GM19452 (cell line): ENCODE results near the gene HOXD11.

Experiments
- ATAC-seq: cut with Tn5 transposase; IDR thresholded peaks from one replicate; pipeline ENCODE4 v1.9.1; 2021; ENCODE audit not compliant: unreplicated experiment

HOXD11 gene

GRCh38 chr2:176130957-176131847, 24.1 kb downstream of the HOXD11 start:
- ATAC-seq = no peak

- ATAC-seq = no peak
Observed at GRCh38 chr2:176131848-176132158, 24.7 kb downstream of the HOXD11 start.

DNA sequence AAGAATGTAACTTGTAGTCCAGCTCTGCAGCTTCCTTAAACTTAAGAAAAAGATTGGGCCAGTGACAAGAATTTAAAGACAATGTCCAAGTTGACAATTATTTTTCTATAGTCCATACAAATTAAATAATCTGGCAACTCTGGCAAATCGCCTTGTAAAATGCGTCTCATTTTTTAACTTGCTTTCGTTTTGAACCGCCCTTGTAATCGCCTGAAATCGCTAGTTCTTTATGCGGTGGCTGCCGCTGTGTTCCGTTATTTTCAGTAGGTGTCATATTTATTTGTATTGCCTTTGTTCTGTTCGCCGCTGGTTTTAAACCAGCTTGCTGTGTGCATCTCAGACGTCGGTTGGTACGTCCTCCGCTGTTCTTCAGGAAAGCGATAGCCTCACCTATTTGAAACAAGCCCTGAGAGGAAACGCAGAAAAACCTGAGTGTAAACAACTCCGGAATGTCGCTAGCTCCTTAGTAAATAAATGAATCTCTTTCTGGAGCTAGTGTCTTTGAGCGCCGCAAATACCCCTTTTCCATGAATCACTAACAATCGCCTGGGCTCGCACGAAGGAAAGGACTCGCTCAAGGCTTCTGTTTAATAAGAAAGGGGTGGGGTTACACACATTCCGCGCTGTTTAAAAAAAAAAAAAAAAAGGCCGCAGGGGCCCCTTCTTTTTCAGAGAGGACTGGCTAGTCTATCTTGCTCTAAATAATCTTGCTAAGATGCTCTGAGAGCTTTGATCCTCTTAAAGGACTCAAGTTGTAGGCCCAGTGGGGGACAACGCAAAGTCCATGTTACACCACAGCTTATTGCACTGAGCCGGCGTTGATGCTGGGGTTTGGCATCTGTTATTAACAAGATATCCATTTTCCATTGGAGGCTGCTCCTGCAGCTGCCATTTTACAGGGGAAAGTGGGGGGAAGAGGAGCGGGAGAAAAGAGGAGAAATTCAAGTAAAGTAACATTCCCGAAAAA, 25.4 kb downstream of the HOXD11 start:
- no peak for ATAC-seq

DNA sequence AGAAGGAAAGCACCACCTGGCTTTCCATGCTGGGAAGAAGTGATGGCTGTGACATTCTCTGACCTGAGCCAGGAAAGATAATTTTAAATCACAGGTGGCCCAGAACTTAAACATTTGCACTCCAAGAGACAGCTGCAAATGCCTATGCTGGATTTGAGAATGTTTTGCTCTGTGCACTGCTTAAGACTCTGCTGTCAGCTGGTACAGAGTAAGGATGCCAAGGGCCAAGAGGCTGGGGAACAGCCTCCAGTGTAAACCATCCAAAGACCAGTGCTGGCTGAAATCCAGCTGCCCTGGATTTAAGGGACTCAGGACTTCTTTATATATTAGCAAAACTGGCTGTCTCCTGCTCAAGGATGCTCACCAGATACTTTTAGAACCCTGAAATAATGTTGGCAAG, 26.3 kb downstream of the HOXD11 start:
- ATAC-seq = no peak

DNA sequence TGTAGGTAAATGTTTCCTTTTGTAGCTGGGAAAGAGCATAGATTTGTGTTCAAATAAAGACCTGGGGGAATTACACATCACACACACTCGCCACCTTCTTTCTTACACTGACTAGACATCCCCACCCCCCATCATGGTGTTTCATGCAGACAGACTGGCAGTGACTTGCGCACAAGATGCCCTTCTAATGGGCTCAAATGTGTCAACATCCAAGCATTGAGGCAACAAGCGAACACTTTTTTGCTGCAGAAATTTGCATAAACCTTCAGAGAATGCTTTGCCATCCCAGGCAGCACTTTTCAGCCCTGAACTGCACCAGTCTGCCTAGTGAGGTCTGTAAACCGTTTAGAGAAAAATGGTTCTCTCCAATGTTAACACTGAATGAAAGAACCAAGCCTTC, 27.0 kb downstream of the HOXD11 start:
- no peak for ATAC-seq

- ATAC-seq = no peak
Observed at GRCh38 chr2:176135035-176135440, 28.0 kb downstream of the HOXD11 start.

DNA sequence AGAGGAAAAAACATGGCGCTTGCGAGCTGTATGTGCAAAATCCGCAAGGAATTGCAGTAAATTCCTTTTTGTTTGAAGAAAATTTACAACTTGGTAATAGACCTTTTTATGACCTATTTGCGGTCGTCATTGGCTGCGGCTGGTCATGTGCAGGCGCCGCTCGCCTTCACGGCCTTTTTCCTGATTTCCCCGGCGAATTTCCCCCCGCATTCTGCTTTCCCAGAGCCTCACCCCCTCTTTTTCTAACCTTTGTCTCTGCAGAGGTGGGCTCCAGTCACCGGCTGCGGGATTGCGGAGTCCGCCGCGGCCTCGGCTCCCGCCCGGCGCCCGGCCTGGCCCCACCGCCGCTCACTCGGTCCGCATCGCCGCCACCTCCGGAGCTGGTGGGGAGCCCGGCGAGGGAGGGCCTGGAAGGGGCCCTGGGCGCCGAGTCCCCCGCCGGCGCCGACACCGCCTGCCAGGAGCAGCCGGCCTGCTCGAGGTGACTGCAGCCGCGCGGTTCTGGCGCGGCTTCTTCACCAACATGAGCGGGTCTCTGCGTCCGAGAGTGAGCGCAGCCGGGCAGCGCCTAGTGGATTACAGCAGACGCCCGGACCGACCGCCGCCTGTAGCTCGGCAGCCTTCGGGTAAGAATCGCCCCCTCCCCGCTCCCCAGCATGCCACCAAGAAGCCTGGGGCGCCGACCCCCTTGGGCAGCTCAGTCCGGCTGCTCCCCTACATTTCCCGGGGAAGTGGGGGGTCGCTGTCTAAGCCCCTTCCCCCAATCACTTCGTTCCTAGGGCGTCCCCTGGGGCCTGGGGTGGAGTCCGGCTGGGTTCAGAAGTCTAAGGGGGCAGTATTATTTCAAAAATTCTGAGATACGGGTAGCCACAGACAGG, 29.5 kb downstream of the HOXD11 start:
- no peak for ATAC-seq

DNA sequence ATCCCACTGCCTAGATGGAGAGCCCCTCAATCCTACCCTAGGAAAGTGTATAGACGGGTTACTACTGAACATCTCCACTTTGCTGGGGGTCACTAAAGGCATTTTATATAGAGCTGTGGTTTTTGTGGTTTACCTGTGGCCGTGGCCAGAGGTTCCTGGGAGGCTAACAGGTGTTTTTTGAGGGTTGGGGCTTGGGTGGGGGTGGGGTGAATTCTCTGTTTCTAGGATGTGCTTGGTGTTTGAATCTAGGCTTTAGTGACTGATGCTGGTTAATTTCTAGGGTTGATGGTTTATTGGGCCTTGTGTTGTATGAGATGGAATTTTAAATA, 30.1 kb downstream of the HOXD11 start:
- ATAC-seq = no peak

DNA sequence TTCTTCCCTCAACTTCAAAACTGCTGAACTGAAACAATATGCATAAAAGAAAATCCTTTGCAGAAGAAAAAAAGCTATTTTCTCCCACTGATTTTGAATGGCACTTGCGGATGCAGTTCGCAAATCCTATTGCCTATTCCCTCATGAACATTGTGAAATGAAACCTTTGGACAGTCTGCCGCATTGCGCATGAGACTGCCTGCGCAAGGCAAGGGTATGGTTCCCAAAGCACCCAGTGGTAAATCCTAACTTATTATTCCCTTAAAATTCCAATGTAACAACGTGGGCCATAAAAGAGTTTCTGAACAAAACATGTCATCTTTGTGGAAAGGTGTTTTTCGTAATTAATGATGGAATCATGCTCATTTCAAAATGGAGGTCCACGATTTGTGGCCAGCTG, 30.8 kb downstream of the HOXD11 start:
- no peak for ATAC-seq

GRCh38 chr2:176138526-176138922, 31.4 kb downstream of the HOXD11 start:
- no peak for ATAC-seq

DNA sequence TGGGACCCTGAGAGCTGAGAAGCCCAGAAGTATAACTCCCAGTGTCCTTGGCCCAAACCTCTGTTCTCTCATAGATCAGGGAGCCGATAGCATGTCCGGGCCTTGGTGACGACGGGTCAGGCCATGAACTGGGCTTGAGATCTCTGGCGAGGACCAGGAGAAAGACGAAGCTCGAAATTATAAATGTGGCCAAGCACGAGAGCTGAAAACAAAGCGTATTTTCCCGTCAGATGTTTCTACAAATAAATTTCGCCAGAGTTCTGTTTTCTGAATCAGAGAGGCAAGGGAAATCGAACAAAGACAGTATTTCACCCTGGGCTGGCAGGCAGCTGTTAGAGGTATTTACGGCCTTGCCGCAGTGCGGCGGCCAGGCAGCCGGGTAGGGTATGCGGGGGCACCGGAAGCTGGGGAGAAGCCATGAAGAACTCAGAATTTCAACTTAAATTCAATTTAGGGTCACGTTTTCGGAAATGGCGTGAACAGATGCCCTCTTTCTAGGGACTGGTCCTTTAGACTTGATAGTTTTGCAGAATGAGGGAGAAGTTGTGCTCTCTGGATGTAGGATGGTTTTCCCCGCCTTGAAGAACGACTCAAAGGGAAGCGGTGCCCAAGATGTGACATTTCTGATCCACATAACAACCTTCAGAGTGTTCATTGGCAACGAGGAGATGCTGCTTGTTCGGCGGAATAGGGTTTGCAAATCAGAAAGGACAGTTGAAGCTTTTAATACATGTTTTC, 32.0 kb downstream of the HOXD11 start:
- ATAC-seq = no peak

DNA sequence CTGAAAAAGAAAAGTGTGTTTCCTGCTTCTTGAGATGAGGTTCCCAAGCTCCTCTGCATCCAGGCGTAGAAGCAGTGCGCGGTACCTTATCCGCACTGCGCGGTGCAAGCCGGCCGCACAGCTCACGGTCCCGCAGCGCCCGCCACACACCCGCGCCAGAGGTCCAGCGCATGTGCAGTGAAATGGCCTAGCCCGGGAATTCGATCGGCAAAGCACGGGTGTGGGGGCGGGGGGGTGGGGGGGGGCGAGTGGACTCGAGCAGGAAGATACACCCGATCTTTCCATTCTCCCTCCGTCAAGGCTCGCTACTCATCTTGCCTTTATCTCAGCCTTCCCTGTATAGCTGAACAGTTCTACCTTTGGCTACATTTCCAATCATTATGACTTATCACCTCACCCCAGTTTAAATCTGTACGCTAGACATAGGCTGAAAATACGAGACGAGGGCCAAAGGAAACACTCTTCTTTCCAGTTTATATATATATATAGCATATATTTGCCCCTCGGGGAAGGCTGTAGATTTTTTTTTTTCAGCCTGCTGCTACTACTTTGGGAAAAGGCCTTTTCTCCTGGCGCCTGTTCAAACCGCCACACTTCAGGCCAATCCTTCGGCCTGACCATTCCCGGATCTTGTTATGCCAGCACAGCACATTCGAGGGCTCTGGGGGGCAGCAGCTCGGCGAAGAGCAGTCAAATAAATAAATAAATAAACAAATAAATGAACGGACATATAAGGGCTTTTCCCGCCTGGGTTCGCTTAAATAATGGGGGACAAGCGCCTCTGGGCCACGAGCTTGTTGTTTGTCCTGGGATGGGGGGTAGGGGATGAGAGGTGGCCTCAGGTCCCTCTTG, 32.8 kb downstream of the HOXD11 start:
- no peak for ATAC-seq

GRCh38 chr2:176140513-176141317, 33.6 kb downstream of the HOXD11 start:
- peak; percentile 95 for ATAC-seq

DNA sequence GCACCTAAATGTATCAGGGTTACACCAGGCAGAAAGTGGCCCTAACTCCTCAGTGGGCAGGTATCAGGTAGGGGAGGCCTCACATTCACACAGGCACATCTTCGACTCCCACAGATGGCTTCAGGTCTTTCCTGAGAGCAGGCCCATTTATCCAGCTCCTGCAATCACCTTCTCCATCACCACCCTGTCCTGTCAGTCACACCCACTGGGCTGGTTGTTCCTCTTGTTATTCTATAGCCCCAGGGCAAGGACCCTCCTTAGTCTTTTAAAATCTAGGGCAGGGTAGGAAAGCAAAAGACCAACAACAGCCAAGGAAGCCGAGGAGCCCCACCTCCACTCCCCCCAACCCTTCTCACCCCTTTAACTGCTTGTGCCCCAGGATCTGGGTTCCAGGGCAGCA, 35.2 kb downstream of the HOXD11 start:
- no peak for ATAC-seq

DNA sequence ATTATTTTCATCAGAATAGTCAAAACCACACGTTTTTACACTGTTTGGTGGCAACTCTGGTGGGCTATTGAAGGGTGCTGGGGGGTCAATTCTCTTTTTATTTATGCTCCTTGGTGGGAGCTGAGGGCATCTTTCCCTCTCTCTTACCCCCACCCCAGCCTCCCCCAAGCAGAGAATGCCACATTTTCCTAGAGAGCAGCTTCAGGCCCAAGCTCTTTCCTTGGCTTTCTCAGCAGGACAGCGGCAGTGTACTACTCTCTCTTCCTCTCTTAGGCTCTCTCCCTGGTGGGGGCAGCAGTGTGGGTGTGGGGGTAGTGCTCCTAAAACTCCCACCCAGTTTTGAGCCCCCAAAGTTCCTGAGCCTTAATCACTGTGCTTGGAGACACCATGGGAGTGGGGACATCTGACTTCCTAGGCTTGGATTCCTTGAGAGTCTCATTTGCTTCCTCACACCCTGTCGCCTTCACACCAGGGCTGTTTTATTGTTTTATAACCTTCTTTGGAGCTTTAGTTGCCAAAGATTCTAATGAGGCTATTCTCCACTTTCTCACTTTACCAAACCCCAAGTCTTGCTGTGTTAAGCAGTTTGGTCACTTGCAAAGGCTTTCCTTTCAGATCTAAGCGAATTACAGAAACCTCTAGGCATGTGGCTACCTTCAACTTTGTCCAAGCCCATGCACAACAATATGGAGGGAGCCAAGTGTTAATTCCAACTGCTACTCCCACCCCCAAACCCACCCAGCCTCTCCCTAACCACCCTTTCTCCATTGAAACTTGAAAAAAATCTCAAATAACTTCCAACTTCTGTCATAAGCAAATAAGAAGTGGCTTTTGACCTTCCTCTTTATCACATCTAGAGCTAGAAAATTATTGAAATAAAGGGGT, 38.2 kb downstream of the HOXD11 start:
- ATAC-seq = no peak

GRCh38 chr2:176146101-176146500, 39.0 kb downstream of the HOXD11 start:
- no peak for ATAC-seq

- no peak for ATAC-seq
Observed at GRCh38 chr2:176146645-176147044, 39.6 kb downstream of the HOXD11 start.
